IPS-NIHi7 (cell line): ENCODE results near the gene ZFHX3.
"Not testable (repeated sequence)": the region's sequence is repeated elsewhere in the genome, so short reads cannot be mapped to it uniquely, and the experiment has no call there.

Experiments used
- DNase-seq: peaks from one replicate; pipeline ENCODE4 v3.0.0; 2012; ENCODE audit warnings: mixed read lengths; ENCODE audit errors: extremely low spot score

Gene ZFHX3

GRCh38 chr16:73021866-73022495 is 25.9 kb downstream of the ZFHX3 start:
- no peak for DNase-seq

- DNase-seq, result no peak
These were observed 27.5 kb downstream of the ZFHX3 start for GRCh38 chr16:73020409-73020884.

DNA sequence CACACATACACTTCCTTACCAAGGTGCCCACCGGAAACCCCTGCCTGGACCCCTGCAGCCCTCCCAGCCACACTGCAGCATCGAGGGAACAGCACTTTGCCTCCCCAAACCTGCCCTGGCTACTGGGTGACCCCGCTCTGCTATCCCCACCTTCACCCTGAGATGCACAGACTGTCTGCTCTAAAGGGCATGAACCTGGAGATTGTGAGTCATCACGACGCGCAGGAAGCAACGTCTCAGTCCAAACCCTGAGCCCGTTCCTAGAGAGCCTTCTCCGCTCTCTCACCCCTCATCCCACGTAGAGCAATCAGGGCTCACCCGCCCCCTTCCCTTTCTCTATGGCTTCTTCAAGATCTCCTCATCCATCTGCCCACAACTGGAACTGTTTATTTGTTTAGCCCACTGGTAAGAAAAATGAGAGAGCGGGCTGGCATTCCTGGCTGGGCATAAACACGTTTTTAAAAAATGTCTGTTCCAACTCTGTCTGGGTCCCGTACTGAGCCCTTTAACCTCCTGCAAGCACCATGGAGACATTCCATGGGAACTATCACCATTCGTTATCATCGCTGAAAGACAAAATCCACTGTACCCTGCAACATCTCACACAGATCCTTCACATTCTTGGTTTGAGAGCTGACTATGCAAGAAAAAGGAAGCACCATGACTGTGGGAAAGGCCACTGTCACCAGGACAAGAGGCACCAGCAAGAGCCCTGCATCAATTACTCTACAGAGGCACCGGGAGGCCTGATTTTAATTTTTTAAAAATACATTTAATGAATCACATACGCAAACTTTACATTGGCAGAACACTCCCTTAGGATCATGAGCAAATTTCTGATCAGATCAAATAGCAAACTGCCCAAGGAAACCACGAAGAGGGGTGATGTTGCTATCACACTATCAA is 28.2 kb downstream of the ZFHX3 start:
- DNase-seq, result no peak

- no peak for DNase-seq
These were observed 29.0 kb downstream of the ZFHX3 start for GRCh38 chr16:73018821-73019456.

DNA sequence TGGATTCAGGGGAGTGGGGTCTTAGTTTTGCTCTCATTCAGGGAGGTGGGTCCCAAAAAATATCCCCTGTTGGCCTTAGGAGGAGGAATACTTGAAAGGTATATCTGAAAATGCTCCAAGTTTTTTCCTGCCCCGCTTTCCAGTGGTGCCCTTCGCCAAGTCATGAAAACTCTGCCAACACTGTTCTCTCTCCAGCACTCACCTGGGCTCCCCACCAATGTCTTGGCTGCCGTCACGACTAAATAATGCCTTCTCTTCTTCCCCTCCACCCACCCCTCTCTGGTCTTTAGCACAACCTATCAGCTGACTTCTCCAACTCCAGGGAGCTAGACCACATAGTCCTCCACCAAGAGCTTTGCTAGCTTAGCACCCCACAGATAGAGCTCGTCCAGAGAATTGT is 30.6 kb downstream of the ZFHX3 start:
- no peak for DNase-seq

- DNase-seq, result no peak
These were observed 31.5 kb downstream of the ZFHX3 start for GRCh38 chr16:73016488-73016830.

DNA sequence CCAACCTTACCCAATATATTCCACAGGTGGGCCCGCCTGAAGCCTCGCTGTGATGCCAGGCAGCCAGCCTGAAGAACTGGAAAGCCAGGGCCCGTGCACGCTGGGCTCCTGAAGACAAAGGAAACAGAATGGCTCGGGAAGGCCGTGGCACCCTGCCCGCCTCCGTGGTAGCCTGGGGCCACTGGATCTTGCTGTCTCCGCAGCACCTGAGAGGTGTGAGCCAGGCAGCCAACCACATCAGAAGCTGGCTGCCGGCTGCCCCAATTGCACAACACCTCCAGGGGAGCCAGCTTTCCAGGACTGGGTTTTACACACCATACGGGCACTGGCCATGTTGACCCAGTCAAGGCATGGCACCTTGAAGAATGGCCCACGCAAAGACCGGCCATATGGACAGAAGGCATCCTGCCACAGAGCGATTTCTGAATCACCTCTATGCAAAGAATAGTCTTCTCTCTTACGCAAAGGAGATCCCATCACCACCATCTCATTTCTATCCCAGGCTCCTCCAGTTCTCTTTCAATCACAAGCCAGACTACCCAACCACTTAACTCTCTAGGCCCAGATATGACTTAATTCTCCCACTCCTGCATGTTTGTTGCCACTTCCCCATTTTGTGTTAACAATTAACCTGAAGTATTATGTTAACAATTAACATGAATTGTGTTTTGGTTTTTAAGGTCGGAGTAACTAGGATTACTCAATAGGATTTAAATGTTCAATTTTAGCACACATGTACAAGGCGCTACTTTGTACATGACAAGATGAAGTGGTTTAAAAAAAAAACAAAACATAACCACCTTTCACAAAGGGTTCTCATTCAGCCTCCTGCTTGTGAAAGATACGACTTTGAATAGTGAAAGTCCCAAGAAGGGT is 32.1 kb downstream of the ZFHX3 start:
- no peak for DNase-seq

DNA sequence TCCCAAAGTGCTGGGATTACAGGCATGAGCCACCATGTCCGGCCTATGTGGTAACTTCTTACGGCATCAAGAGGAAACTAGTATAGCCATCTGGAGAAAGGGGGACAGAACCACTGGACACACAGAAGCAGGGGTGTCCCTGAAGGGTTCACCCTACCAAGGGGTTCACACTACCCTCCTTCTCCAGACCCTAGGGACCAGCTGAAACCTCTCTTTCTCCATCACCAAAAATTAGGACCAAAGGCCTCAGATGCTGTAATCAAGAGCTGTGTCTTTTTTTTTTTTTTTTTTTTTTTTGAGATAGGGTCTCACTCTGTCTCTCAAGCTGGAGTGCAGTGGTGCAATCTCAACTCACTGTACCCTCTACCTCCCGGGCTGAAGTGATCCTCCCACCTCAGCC is 33.2 kb downstream of the ZFHX3 start:
- no peak for DNase-seq

GRCh38 chr16:73013974-73014373 is 34.0 kb downstream of the ZFHX3 start:
- DNase-seq, result no peak

GRCh38 chr16:73012341-73012740 is 35.6 kb downstream of the ZFHX3 start:
- no peak for DNase-seq

GRCh38 chr16:73011926-73012325 is 36.0 kb downstream of the ZFHX3 start:
- peak; percentile 52 for DNase-seq

DNA sequence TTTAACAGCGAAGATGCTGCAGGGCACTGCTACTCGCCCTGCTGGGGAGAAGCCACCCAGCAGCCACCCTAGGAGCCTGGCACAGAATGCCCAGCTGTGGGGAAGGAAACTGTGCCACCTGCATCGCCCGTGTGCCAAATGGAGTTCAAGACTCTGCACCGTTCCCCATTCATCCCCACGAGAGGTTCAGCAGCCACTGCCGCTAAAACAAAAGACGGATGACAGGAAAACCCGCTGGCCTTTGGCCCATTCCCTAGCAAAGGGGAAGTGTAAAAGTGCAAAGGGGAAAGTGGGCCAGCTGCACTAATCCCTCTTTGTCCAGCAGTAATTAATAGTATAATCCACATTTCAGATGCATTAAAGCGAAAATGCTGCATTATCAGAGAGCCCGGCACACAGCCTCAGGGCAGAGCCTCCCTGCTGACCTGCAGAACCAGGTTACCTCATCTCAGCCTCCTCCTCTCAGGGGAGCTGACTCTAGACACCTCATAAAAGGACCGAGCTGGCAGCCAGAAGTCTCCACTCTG is 37.7 kb downstream of the ZFHX3 start:
- DNase-seq, result no peak

DNA sequence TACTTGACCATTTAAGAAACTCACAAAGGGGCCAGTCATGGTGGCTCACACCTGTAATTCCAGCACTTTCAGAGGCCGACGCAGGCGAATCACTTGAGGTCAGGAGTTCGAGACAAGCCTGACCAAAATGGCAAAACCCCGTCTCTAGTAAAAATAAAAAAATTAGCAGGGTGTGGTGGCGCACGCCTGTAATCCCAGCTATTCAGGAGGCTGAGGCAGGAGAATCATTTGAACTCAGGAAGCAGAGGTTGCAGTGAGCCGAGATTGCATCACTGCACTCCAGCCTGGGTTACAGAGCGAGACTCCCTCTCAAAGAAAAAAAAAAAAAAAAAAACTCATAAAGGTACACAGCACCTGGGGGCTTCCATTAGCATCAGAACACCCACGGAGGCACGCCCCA is 38.2 kb downstream of the ZFHX3 start:
- DNase-seq, result not testable (repeated sequence)

DNA sequence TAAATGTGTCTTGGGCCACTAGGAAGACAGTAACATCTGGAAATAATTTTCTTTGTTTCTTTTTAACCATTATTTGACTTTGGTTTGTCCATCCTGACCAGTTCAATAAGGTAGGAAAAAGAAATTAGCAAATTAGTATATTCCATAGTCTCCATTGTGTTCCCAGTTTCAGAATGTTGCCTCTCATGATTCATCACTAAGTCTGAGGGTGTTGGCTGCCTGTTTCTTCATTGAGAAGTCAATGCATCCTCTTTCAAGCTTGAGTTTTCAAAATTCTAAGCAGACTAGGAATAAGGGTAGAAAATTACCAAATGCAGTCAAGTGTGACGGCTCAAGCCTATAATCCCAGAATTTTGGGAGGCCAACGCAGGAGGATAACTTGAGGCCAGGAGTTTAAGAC is 41.9 kb downstream of the ZFHX3 start:
- DNase-seq, result no peak

DNA sequence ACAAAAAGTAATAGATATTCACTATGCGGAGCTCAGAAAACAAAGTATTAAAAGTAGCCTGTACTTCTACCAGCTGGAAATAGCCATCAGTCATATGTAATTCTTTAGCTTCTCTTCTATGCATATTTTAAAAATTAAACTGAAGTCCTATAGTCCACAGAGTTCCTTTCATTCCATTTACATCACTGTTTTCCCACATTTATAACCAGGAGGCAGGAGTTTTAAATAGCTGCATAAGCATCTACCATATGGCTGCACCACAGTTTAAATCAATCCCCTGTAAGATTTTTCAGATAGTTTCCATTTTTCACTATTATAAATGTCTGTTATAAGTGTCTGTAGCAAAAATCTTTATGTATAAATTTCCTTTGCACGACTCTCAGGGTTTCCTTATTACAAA is 45.1 kb downstream of the ZFHX3 start:
- DNase-seq, result no peak

DNA sequence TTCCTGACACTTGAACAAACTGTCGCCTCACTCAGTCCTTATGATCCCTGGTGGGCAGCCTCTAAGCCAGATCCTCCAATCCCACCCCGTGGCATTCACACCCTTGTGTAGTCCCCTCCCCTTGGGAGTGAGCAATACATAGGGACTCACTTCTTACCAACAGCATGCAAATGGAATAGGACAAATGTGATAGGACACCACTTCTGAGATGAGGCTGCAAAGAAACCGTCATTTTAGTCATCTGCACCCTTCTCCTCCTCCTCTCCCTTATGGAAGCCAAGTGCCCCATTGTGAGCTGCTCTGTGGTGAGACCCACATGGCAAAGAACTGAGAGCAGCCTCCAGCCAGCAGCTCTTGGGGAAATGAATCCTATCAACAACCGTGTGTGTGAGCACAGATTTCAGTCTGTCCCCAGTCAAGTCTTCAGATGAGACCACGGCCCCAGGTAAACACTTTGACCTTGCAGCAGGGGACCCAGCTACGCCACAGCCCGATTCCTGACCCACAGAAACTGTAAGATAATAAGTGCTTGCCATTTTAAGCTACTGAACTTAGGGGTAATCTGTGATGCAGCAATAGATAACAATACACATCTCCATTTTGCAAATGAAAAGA is 46.9 kb downstream of the ZFHX3 start:
- no peak for DNase-seq

- DNase-seq, result no peak
These were observed 47.7 kb downstream of the ZFHX3 start for GRCh38 chr16:73000020-73000906.

DNA sequence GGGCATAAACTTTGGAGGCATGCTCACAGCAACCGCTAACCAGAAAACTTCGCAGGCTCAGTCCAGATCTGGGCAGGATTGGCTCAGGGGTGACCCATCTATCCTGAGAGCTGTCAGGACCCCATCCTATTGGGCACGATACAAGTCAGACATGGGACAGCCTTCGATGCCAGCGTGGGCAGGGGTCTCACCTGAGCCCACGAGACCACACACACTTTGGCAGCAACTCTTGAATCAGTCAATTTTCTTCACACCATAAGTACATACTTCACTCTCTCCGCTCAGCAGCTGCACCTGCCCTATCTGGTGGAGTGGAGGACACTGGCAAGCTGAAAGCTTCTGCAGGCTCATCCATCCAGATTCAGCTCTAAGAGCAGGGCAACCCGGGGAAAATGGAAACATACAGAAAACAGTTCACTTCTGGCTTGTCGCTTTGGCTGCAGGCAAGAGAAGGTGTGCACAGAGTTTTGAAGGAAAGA is 48.3 kb downstream of the ZFHX3 start:
- DNase-seq, result no peak

GRCh38 chr16:72997141-72997542 is 50.8 kb downstream of the ZFHX3 start:
- DNase-seq, result no peak
